Activated CD4-positive, alpha-beta T cell treated with anti-CD3 and anti-CD28 coated beads, Interleukin-2, amount 50 U/mL, for 4 hours (primary cell): ENCODE data around the gene PGC.
A peak's percentile ranks its signal among the peaks of the same experiment; 100 is the strongest.

Experiments
- DNase-seq, 2 experiments: peaks; one replicate each; pipeline ENCODE4 v3.0.0-alpha.2; 2020

Gene PGC

GRCh38 chr6:41743406-41744235, 3.6 kb downstream of the PGC start:
- no peak for DNase-seq

DNA sequence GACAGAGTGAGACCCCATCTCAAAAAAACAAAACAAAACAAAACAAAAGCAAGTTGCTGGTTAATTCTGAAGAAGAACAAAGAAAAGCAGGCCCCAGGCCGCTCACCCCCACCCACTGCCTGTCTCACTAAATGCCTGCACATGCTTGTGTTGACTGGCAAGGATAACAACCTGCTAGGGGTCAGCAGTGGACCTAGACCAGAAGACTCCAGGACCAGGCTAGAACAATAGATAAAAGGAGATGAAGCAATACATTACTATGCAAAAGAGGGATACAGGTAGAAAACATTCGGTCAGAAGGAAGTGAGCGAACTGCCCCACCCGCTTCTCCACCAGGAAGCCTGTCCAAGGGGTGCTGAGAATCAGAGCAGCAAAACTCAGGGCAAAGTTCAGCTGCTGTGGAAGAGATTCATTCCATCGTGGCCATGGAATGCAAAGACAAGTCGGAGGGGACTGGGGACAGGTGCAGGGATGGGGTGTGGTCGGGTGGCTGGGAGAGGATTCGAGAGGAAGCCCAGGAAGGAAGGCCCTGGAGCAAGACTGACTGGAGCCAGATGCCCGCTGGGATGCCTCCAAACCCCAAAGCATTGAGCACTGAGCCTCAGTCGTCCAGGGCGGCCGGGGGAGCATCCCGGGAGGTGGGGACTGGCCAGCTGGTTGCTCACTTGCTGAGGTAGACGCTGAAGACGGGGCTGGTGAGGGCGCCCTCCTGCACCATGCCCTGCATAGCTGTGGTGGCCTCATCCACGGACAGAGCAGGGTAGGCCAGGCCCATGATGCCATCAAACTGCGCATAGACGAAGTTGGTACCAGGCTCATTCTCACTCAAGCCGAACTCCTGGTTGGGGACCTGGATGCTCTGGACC, 5.3 kb downstream of the PGC start:
- no peak for DNase-seq

- DNase-seq: no peak
These were observed 6.6 kb downstream of the PGC start for GRCh38 chr6:41740366-41741162.

DNA sequence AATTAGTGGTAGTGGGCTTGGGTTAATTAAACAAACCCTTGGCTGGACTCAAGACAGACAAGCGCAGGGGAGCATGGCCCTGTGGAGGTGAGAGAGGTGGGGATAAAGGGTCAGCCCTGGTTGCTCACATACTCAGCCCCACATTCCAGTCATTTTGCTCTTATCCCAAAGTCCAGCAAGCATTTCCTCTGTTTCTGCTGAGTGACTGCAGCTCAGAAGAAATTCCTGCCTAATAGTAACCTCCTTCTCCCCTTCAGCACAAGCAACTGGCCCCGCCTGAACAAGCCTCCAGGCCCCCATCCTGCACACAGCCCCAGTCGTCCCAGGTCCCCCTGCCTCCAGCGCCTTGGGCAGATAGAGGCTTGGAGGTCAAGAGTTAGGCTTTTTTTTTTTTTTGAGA, 8.2 kb downstream of the PGC start:
- DNase-seq: no peak

- no peak for DNase-seq
These were observed 9.5 kb downstream of the PGC start for GRCh38 chr6:41737591-41738130.

DNA sequence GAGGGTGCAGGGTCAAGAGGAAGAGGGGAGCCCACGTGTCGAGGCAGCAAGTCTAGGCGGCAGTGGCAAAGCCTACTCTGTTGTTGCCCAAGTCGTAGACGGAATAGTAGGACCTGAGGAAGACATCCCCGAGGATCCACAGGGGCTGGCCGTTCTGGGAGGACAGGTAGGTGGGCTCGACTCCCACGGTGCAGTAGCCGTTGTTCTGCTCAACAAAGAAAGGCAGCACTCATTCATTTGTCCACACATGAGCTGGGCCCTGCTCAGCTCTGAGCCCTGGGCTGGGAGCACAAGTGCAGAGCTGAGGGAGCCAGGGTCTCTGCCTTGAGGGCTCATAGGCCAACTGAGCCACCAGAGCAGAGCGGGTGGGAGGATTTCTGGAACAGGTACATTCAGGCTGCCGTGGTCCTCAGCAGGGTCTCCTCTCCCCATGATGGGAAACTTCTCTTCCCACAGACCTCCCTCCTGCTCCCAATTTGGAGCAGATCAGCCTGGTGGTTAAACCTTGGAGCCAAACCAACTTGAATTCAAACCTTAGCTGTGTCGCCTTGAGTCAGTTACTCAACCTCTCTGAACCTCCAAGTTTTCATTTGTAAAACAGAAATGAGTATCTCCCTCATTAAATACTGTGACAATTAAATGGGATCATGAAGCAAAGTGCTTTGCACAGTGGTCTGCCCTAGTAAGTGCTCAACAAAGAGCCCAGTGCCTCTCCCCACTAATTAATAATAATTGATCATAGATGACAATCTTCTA, 10.2 kb downstream of the PGC start:
- no peak for DNase-seq

DNA sequence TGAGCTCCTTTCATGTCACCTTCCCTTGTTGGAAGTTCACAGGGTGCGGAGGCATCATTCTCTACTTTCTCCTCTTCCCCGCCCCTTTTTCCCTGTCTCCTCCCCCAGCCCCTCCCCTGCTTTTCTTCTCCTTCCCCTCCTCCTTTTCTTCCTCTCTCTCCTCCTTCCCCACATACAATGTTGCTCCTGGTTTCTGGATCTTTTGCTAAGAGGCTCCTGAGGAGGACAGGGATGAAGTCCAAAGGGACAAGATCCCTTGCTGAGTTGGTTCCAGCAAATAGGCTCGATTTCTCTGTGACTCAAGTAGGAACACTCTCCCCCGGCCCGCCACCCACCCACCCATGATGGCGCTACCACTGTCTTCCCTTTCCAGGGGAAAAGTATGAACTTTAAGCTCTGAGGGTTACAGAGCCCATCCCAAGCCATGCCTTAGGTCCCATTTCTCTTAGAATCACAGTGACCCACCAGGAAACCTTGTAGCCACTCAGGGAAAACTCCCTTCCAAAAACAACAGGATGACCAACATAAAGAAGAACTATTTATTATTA, 10.9 kb downstream of the PGC start:
- no peak for DNase-seq

DNA sequence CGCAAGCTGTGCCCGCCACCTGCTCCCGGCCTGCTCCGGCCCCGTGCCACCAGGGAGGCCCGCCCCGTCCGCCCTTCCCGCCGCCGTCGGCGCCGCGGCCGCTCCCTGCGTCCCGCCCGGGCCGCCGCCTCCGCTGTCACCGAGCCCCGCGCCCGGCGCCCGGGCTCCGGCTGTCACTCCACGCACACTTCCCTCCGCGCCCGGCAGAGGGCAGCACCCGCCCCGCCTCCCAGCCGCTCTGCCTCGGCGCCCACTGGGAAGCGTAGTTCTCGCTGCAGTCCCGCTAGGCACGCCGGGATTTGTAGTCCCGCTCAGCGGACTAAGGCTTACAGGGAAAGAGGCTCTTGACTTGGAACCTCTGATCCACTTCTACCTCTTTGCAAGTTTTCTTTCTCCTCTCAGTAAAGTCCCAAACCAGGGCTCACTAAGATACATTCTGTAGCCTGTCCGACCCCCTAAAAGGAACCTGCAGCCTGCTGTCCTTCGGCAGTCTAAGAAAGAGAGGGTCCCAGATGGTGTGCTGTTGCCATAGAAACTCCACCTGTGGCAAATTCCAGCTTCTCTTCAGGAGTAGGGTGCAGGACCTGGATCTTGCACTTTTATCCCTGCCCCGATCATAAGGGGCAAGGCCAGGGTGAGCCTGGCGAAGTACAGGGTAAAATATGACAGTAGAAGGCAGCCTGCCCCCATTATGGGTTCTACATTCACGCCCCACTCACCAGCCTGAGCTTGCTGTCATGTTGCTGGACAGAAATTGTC, 11.6 kb downstream of the PGC start, which contains the start of gene TFEB:
Gene TFEB (minus strand): TSS at position 182 of the 759 bp plus-strand sequence. CDS start 44,395 bp downstream, outside the sequence.
- peak; percentile 91 to 92 for DNase-seq

GRCh38 chr6:41734666-41735426, 12.4 kb downstream of the PGC start:
- peak; percentile 51 for DNase-seq

DNA sequence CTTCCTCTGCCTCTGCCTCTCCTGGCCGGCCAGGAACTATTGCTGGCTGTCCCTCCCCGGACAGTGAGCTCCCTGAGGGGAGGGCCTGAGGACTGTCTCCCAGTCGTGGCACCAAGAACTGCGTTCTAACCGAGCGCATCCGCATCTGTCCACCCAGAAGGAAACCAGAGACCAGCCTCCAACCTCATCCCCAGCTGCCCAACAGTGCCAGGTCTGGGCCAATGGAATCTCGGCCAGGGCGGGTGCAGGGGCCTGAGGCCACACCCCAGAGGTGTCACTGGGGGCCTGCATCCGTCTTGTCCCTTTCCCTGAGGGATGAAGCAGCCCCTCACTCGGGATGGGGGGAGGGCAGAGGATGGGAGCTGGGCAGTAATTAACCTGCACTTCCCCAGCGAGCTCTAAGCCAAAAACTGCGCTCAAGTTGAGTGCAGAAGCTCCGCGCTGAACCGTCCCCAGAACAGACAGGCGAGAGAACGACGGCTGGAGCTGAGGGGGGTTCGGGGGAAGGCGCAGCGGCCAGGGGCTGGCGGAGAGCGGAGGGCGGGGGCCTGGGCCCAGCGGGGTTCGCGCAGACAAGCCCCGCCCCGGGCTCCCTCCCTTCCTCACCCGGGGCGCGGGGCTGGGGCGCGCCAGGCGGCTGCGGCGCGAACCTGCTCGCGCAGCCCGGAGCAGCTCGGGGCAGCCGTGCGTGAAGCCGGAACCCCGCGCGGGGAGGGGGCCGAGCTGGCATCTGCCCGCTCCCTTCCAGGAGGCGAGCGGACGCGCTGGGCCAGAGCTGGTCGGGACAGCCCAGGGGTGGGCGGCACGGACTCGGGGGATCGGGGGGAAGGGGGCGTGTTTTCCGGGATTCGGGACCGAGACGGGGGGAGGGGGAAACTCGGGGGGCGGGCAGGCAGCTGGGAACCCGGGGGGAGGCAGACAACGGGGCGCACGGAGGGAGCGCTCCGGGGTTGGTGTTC, 13.2 kb downstream of the PGC start:
- DNase-seq: peak; percentile 46 to 49

DNA sequence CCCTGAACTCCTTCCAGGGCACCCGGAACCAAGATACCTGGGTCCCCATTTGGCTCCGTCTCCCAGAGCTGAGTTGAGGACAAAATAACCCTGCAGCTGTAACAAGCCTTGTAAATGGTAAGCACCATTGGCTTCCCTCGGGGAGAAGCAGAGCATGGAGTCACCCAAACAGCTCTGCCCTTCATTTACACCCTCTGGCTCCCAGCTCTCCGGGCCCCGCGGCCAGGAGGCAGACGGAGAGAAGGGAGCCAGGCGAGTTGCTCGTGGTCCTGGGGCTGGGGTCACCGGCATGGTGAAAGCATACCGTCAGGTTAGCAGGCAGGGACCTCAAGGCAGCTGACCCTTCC, 13.9 kb downstream of the PGC start:
- no peak for DNase-seq

GRCh38 chr6:41732591-41733359, 14.4 kb downstream of the PGC start:
- DNase-seq: peak; percentile 37 to 42

GRCh38 chr6:41732149-41732548, 15.0 kb downstream of the PGC start:
- no peak for DNase-seq

DNA sequence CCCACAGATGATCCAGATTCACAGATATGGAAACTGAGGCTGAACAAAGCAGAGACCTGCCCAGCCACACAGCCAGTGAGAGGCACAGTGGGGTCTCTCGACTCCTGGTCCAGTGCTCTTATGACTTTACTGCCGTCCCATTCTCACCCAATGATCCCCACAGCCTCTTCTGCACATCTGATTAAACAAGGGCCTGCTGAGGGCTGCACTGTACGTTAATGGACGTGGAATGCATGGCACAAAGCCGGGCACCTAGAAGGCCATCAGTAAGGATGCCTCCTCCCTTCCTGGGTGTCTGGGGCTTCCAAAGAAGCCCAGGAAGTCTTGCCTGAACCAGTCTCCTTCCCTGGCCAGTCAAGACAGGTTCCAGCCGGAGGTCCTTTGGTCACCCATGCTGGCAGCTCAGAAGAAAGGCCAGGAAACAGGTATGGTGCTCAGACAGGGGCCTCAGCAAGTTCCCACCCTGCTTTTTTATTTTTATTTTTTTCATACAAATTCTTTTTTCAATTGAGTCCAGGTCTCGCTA, 15.6 kb downstream of the PGC start:
- no peak for DNase-seq

- DNase-seq: no peak
These were observed 16.4 kb downstream of the PGC start for GRCh38 chr6:41730531-41731436.

GRCh38 chr6:41729624-41730023, 17.6 kb downstream of the PGC start:
- DNase-seq: no peak

DNA sequence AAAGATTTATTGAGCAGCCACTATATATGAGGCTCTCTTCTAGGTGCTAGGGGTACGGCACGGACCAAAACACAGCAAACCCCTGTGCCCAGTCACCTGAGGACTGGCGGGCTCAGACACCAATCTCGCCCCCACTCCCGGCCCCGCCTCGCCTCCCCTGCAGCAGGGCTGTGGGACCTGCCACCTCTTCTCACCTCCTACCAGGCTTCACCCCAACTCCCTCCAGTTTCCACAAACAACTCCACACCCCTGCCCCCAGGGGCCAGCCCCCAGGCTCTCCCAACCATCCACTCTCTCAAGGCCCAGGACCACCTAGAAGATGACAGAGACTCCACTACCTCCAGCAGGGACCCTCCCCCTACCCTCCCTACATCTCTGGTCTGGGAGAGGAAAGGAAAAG, 18.2 kb downstream of the PGC start:
- no peak for DNase-seq
